T-helper 17 cell (primary cell): ENCODE data around the gene VAV3. TPM values are rescaled to one million over a fixed set of nuclear protein-coding genes. Genes with fewer than 3 reads are reported as not detected.
"Not testable (repeated sequence)": the region's sequence is repeated elsewhere in the genome, so short reads cannot be mapped to it uniquely, and the experiment has no call there.

Source experiments
- ATAC-seq: fragments of 150-1000 bp; cut with Tn5 transposase; 2 replicates; pipeline ENCODE4 v1.10.0; 2021; ENCODE audit warnings: mild to moderate bottlenecking, moderate library complexity
- DNase-seq, 3 donors: peaks; one replicate each; pipeline versions ENCODE4 v3.0.0 to v3.0.0-alpha.2; 2020 to 2021
- H3K9me3 ChIP-seq: one replicate; pipeline ENCODE4 v1.7.0; 2013; ENCODE audit warnings: low read length, mild to moderate bottlenecking; ENCODE audit not compliant: control insufficient read depth, poor library complexity, severe bottlenecking
- H3K27ac Mint-ChIP-seq: one replicate; pipeline ENCODE4 v1.8.0; 2022; ENCODE audit warnings: mild to moderate bottlenecking, moderate library complexity, mixed read lengths
- H3K27me3 Mint-ChIP-seq: one replicate; pipeline ENCODE4 v1.8.0; 2022; ENCODE audit warnings: mixed read lengths
- H3K36me3 Mint-ChIP-seq: one replicate; pipeline ENCODE4 v1.8.0; 2022; ENCODE audit warnings: low read depth, mixed read lengths
- H3K4me1 Mint-ChIP-seq: one replicate; pipeline ENCODE4 v1.8.0; 2022; ENCODE audit warnings: mild to moderate bottlenecking, mixed read lengths
- H3K4me3 Mint-ChIP-seq: one replicate; pipeline ENCODE4 v1.8.0; 2022; ENCODE audit warnings: mild to moderate bottlenecking, moderate library complexity, mixed read lengths
- total RNA-seq, 4 donors: library from RNA in 2 of 4; stranded (reverse) in 2 of 4; gene quantifications; one replicate each; pipeline ENCODE4 v1.2.3 and lab custom pipeline; 2022 to 2026

VAV3 gene
- total RNA-seq (10 to 100 TPM; 10.6 to 11.0 TPM), total RNA-seq (lab: John Stamatoyannopoulos, UW) (6.7 to 32.0 reads per million in 2 donors)

GRCh38 chr1:107965110-107965991 is at the start of gene VAV3:
Gene VAV3, minus strand, starts transcription at chr1:107965180. Its CDS starts 311 bp downstream, at chr1:107964869.
- H3K36me3 Mint-ChIP-seq, result no peaks in the 10 kb centered on the region
- H3K27me3 Mint-ChIP-seq, result peaks cover 10% of the 10 kb centered on the region
- peaks cover 19% of the 10 kb centered on the region for H3K4me1 Mint-ChIP-seq
- peak within 1 kb of the TSS; percentile 95 for H3K4me3 Mint-ChIP-seq
- peak; percentile 50 for ATAC-seq
- DNase-seq, result peak; percentile 14 to 27 (median 19)
- H3K27ac Mint-ChIP-seq, result peak within 1 kb of the TSS; percentile 94
- H3K9me3 ChIP-seq, result no peaks in the 10 kb centered on the region

- DNase-seq (no peak), ATAC-seq (no peak)
- H3K4me1 Mint-ChIP-seq, result peaks cover 3% of the 10 kb centered on the region
- H3K27me3 Mint-ChIP-seq, result peaks cover 7% of the 10 kb centered on the region
- no peak overlapping the region for H3K4me3 Mint-ChIP-seq
- H3K27ac Mint-ChIP-seq, result no peak overlapping the region
- H3K36me3 Mint-ChIP-seq, result no peaks in the 10 kb centered on the region
- no peaks in the 10 kb centered on the region for H3K9me3 ChIP-seq
Observed at GRCh38 chr1:108012553-108012952, 47.6 kb upstream of the VAV3 start.

- Mint-ChIP-seq H3K27me3 (peaks cover 8% of the 10 kb centered on the region), H3K4me1 (no peaks in the 10 kb centered on the region), H3K4me3 (no peak overlapping the region), H3K36me3 (no peaks in the 10 kb centered on the region), H3K27ac (no peak overlapping the region)
- DNase-seq (no peak), ATAC-seq (no peak)
- H3K9me3 ChIP-seq, result no peaks in the 10 kb centered on the region
Observed at GRCh38 chr1:108011295-108011694, 46.3 kb upstream of the VAV3 start.

- H3K27ac Mint-ChIP-seq, result no peak overlapping the region
- no peak overlapping the region for H3K4me3 Mint-ChIP-seq
- no peaks in the 10 kb centered on the region for H3K9me3 ChIP-seq
- H3K27me3 Mint-ChIP-seq, result peaks cover 8% of the 10 kb centered on the region
- no peak for DNase-seq
- ATAC-seq, result no peak
- H3K4me1 Mint-ChIP-seq, result no peaks in the 10 kb centered on the region
- no peaks in the 10 kb centered on the region for H3K36me3 Mint-ChIP-seq
Observed at GRCh38 chr1:108010581-108010980, 45.6 kb upstream of the VAV3 start.

GRCh38 chr1:108009603-108010195 is 44.7 kb upstream of the VAV3 start:
- H3K4me1 Mint-ChIP-seq, result no peaks in the 10 kb centered on the region
- no peak for ATAC-seq
- H3K36me3 Mint-ChIP-seq, result no peaks in the 10 kb centered on the region

GRCh38 chr1:108007531-108007930 is 42.6 kb upstream of the VAV3 start:
- H3K36me3 Mint-ChIP-seq, result no peaks in the 10 kb centered on the region
- H3K27me3 Mint-ChIP-seq, result peaks cover 8% of the 10 kb centered on the region
- no peaks in the 10 kb centered on the region for H3K9me3 ChIP-seq
- no peak overlapping the region for H3K27ac Mint-ChIP-seq
- H3K4me3 Mint-ChIP-seq, result no peak overlapping the region
- H3K4me1 Mint-ChIP-seq, result no peaks in the 10 kb centered on the region
- DNase-seq (no peak), ATAC-seq (no peak)

More at GRCh38 chr1:108009603-108010195, 44.7 kb upstream of the VAV3 start:
- H3K4me3 Mint-ChIP-seq, result no peak overlapping the region
- no peak for DNase-seq
- no peak overlapping the region for H3K27ac Mint-ChIP-seq
- no peaks in the 10 kb centered on the region for H3K9me3 ChIP-seq
- peaks cover 8% of the 10 kb centered on the region for H3K27me3 Mint-ChIP-seq

GRCh38 chr1:108007070-108007469 is 42.1 kb upstream of the VAV3 start:
- peaks cover 8% of the 10 kb centered on the region for H3K27me3 Mint-ChIP-seq
- H3K27ac Mint-ChIP-seq, result no peak overlapping the region
- DNase-seq (no peak), ATAC-seq (no peak)
- H3K36me3 Mint-ChIP-seq, result no peaks in the 10 kb centered on the region
- H3K9me3 ChIP-seq, result no peaks in the 10 kb centered on the region
- H3K4me3 Mint-ChIP-seq, result no peak overlapping the region
- H3K4me1 Mint-ChIP-seq, result no peaks in the 10 kb centered on the region

- not testable (repeated sequence) for ATAC-seq, H3K36me3 Mint-ChIP-seq, DNase-seq, H3K9me3 ChIP-seq, H3K4me1 Mint-ChIP-seq, H3K27me3 Mint-ChIP-seq, H3K4me3 Mint-ChIP-seq, H3K27ac Mint-ChIP-seq
Observed at GRCh38 chr1:108004919-108005318, 39.9 kb upstream of the VAV3 start.

- peaks cover 2% of the 10 kb centered on the region for H3K4me1 Mint-ChIP-seq
- ATAC-seq, result no peak
- no peaks in the 10 kb centered on the region for H3K9me3 ChIP-seq
- no peaks in the 10 kb centered on the region for H3K27me3 Mint-ChIP-seq
- peaks cover 3% of the 10 kb centered on the region for H3K36me3 Mint-ChIP-seq
- no peak for DNase-seq
- H3K27ac Mint-ChIP-seq, result no peak overlapping the region
- H3K4me3 Mint-ChIP-seq, result no peak overlapping the region
Observed at GRCh38 chr1:108000620-108001111, 35.7 kb upstream of the VAV3 start.

- H3K27me3 Mint-ChIP-seq, result no peaks in the 10 kb centered on the region
- no peak overlapping the region for H3K27ac Mint-ChIP-seq
- ATAC-seq (no peak), DNase-seq (no peak)
- peaks cover 3% of the 10 kb centered on the region for H3K36me3 Mint-ChIP-seq
- H3K4me3 Mint-ChIP-seq, result no peak overlapping the region
- H3K9me3 ChIP-seq, result no peaks in the 10 kb centered on the region
- H3K4me1 Mint-ChIP-seq, result peaks cover 2% of the 10 kb centered on the region
Observed at GRCh38 chr1:108000184-108000583, 35.2 kb upstream of the VAV3 start.

- no peak overlapping the region for H3K27ac Mint-ChIP-seq
- H3K9me3 ChIP-seq, result no peaks in the 10 kb centered on the region
- DNase-seq, result no peak
- peaks cover 2% of the 10 kb centered on the region for H3K4me1 Mint-ChIP-seq
- H3K36me3 Mint-ChIP-seq, result peaks cover 3% of the 10 kb centered on the region
- no peak overlapping the region for H3K4me3 Mint-ChIP-seq
- no peaks in the 10 kb centered on the region for H3K27me3 Mint-ChIP-seq
- ATAC-seq, result no peak
Observed at GRCh38 chr1:107997866-107998265, 32.9 kb upstream of the VAV3 start.

GRCh38 chr1:107993920-107994319 is 28.9 kb upstream of the VAV3 start:
- Mint-ChIP-seq H3K4me3 (no peak overlapping the region), H3K27ac (no peak overlapping the region), H3K27me3 (peaks cover 9% of the 10 kb centered on the region), H3K36me3 (peaks cover 3% of the 10 kb centered on the region), H3K4me1 (peaks cover 2% of the 10 kb centered on the region)
- ATAC-seq, result no peak
- no peaks in the 10 kb centered on the region for H3K9me3 ChIP-seq
- no peak for DNase-seq

GRCh38 chr1:107992347-107992746 is 27.4 kb upstream of the VAV3 start:
- H3K4me3 Mint-ChIP-seq, result no peak overlapping the region
- H3K9me3 ChIP-seq, result no peaks in the 10 kb centered on the region
- peaks cover 9% of the 10 kb centered on the region for H3K27me3 Mint-ChIP-seq
- no peak overlapping the region for H3K27ac Mint-ChIP-seq
- no peak for DNase-seq
- H3K36me3 Mint-ChIP-seq, result no peaks in the 10 kb centered on the region
- no peaks in the 10 kb centered on the region for H3K4me1 Mint-ChIP-seq
- ATAC-seq, result no peak
